Vagina (tissue), 2 donors: ENCODE measurements around the gene NUP98.
"Not testable (repeated sequence)": the region's sequence is repeated elsewhere in the genome, so short reads cannot be mapped to it uniquely, and the experiment has no call there.

Experiments
- CTCF ChIP-seq, 3 experiments: fragments of 450-650 bp in 2 of 3; fragments of 200-600 bp in 1 of 3; sonication (generic) in 1 of 3; IDR thresholded peaks; one replicate each; pipeline ENCODE4 v1.5.1; 2017 to 2019; ENCODE audit warnings: antibody characterized with exemption in 3 of 3, mild to moderate bottlenecking in 2 of 3, moderate library complexity in 2 of 3
- POLR2A ChIP-seq, 2 donors: fragments of 450-650 bp; IDR thresholded peaks; one replicate each; pipeline ENCODE4 v1.6.1; 2017; ENCODE audit warnings: antibody characterized with exemption in 2 of 2, mild to moderate bottlenecking in 2 of 2, moderate library complexity in 2 of 2

- not testable (repeated sequence) for TF ChIP-seq CTCF, POLR2A (IDR thresholded peaks at IDR 0.05)
Observed at GRCh38 chr11:3652514-3652913, 144.8 kb downstream of the NUP98 start.
